ENCODE results near the gene TMEM223. TPM values are rescaled to one million over a fixed set of nuclear protein-coding genes. Genes with fewer than 3 reads are reported as not detected.
"Not testable (repeated sequence)": the region's sequence is repeated elsewhere in the genome, so short reads cannot be mapped to it uniquely, and the experiment has no call there.

Gene TMEM223
- total RNA-seq (2014; rRNA removed; shearing (Covaris generic)) (32.0 and 33.4 TPM in 2 replicates), polyA plus RNA-seq (2016; fragmentation: Nextera tagmentation; extraction: Ambion mirVana) (31.4 and 34.2 TPM in 2 replicates)

- H3K27me3 ChIP-seq (replicated peaks; ENCODE audit: insufficient read depth) = no peaks in the 10 kb centered on the region
- DNase-seq = peak; percentile 95
- H3K4me1 ChIP-seq (ENCODE audit: insufficient read depth) = peaks cover 45% of the 10 kb centered on the region
- H3K9ac ChIP-seq = peak within 1 kb of the TSS; percentile 84
- H3K4me2 ChIP-seq (ENCODE audit: unreplicated experiment) = peak within 1 kb of the TSS; percentile 78
- no peaks in the 10 kb centered on the region for H4K20me1 ChIP-seq (ENCODE audit: insufficient read depth)
- H3K27ac ChIP-seq = peak within 1 kb of the TSS; percentile 78
- H3F3A ChIP-seq (ENCODE audit: insufficient read depth) = peaks cover 62% of the 10 kb centered on the region
- no peak within 1 kb of the TSS for H2AFZ ChIP-seq
- peak within 1 kb of the TSS; percentile 82 for H3K4me3 ChIP-seq
- H3K9me2 ChIP-seq (ENCODE audit: insufficient read depth) = no peaks in the 10 kb centered on the region
- H3K9me3 ChIP-seq (ENCODE audit: low read depth) = no peaks in the 10 kb centered on the region
- 0 to 1% methylated on average over 51 to 57 of the region's 58 CpGs for WGBS, 2 experiments (ENCODE audit: low coverage in 1 of 2, low lambda C conversion rate in 2 of 2, missing lambda C conversion rate in 2 of 2)
- TF ChIP-seq EZH2phosphoT487 (IDR thresholded peaks at IDR 0.05; ENCODE audit: insufficient read depth, low read depth) (no peak), EZH2 (IDR thresholded peaks at IDR 0.05; ENCODE audit: insufficient read depth, poor library complexity, severe bottlenecking) (no peak)
- in situ Hi-C loops (cut with MboI) = no loop called here
- H3K79me2 ChIP-seq (ENCODE audit: insufficient read depth) = peaks cover 40% of the 10 kb centered on the region
- H3K36me3 ChIP-seq (ENCODE audit: low read depth) = peaks cover 31% of the 10 kb centered on the region
Observed at GRCh38 chr11:62791501-62792201, at the start of gene TMEM223. TMEM223 (minus strand) TSS chr11:62792006; CDS start chr11:62791994, 12 bp downstream.

GRCh38 chr11:62840721-62841360 lies 49.0 kb upstream of the TMEM223 start:
- H3K9me2 ChIP-seq (ENCODE audit: insufficient read depth); in situ Hi-C loops (cut with MboI); H4K20me1 ChIP-seq (ENCODE audit: insufficient read depth); H3K27me3 ChIP-seq (replicated peaks; ENCODE audit: insufficient read depth); H3F3A ChIP-seq (ENCODE audit: insufficient read depth); H3K36me3 ChIP-seq (ENCODE audit: low read depth); H3K4me1 ChIP-seq (ENCODE audit: insufficient read depth); H3K9me3 ChIP-seq (ENCODE audit: low read depth); H2AFZ ChIP-seq: not testable (repeated sequence)
- Histone ChIP-seq H3K9ac (peak overlapping the region; percentile 96), H3K27ac (peak overlapping the region; percentile 99), H3K4me3 (peak overlapping the region; percentile 93), H3K4me2 (ENCODE audit: unreplicated experiment) (peak overlapping the region; percentile 99), H3K79me2 (ENCODE audit: insufficient read depth) (peaks cover 35% of the 10 kb centered on the region)
- 1% methylated on average over 40 to 41 of the region's 41 CpGs for WGBS, 2 experiments (ENCODE audit: low coverage in 1 of 2, low lambda C conversion rate in 2 of 2, missing lambda C conversion rate in 2 of 2)
- DNase-seq = peak; percentile 97

- peaks cover 50% of the 10 kb centered on the region for H3K79me2 ChIP-seq (ENCODE audit: insufficient read depth)
- no peaks in the 10 kb centered on the region for H4K20me1 ChIP-seq (ENCODE audit: insufficient read depth)
- TF ChIP-seq EZH2phosphoT487 (IDR thresholded peaks at IDR 0.05; ENCODE audit: insufficient read depth, low read depth) (no peak), EZH2 (IDR thresholded peaks at IDR 0.05; ENCODE audit: insufficient read depth, poor library complexity, severe bottlenecking) (no peak)
- in situ Hi-C loops (cut with MboI) = no loop called here
- H3K4me1 ChIP-seq (ENCODE audit: insufficient read depth) = peaks cover 9% of the 10 kb centered on the region; the same call in 1 of the 2 replicates
- H3K9me2 ChIP-seq (ENCODE audit: insufficient read depth) = no peaks in the 10 kb centered on the region
- H2AFZ ChIP-seq = peak within 1 kb of the TSS; percentile 59
- peaks cover 8% of the 10 kb centered on the region for H3F3A ChIP-seq (ENCODE audit: insufficient read depth)
- no peaks in the 10 kb centered on the region for H3K9me3 ChIP-seq (ENCODE audit: low read depth)
- H3K36me3 ChIP-seq (ENCODE audit: low read depth) = no peaks in the 10 kb centered on the region
- H3K27me3 ChIP-seq (replicated peaks; ENCODE audit: insufficient read depth) = no peaks in the 10 kb centered on the region
- H3K9ac ChIP-seq = peak within 1 kb of the TSS; percentile 96
- WGBS, 2 experiments (ENCODE audit: low coverage in 1 of 2, low lambda C conversion rate in 2 of 2, missing lambda C conversion rate in 2 of 2) = 1 to 2% methylated on average over 50 to 58 of the region's 62 CpGs
- peak within 1 kb of the TSS; percentile 93 for H3K4me3 ChIP-seq
- peak within 1 kb of the TSS; percentile 99 for H3K27ac ChIP-seq
- H3K4me2 ChIP-seq (ENCODE audit: unreplicated experiment) = peak within 1 kb of the TSS; percentile 99
- DNase-seq = peak; percentile 97
Observed at GRCh38 chr11:62839050-62839945, 47.5 kb upstream of the TMEM223 start, which contains the start of gene WDR74. WDR74 (minus strand) TSS chr11:62839590; CDS start chr11:62839570, 20 bp downstream.

GRCh38 chr11:62835336-62835735 lies 43.5 kb upstream of the TMEM223 start:
- 74 to 78% methylated on average over 8 of the region's 8 CpGs for WGBS, 2 experiments (ENCODE audit: low coverage in 1 of 2, low lambda C conversion rate in 2 of 2, missing lambda C conversion rate in 2 of 2)
- H3K9ac ChIP-seq = no peak overlapping the region
- H3K4me2 ChIP-seq (ENCODE audit: unreplicated experiment) = no peak overlapping the region
- no peaks in the 10 kb centered on the region for H3K9me2 ChIP-seq (ENCODE audit: insufficient read depth)
- peaks cover 8% of the 10 kb centered on the region; the same call in 1 of the 2 replicates for H3K4me1 ChIP-seq (ENCODE audit: insufficient read depth)
- H2AFZ ChIP-seq = no peak overlapping the region
- H3F3A ChIP-seq (ENCODE audit: insufficient read depth) = peaks cover 11% of the 10 kb centered on the region
- H4K20me1 ChIP-seq (ENCODE audit: insufficient read depth) = no peaks in the 10 kb centered on the region
- no peaks in the 10 kb centered on the region for H3K36me3 ChIP-seq (ENCODE audit: low read depth)
- no peak overlapping the region for H3K4me3 ChIP-seq
- TF ChIP-seq EZH2phosphoT487 (IDR thresholded peaks at IDR 0.05; ENCODE audit: insufficient read depth, low read depth) = no peak
- TF ChIP-seq EZH2 (IDR thresholded peaks at IDR 0.05; ENCODE audit: insufficient read depth, poor library complexity, severe bottlenecking) = no peak
- in situ Hi-C loops (cut with MboI) = no loop called here
- peaks cover 80% of the 10 kb centered on the region for H3K79me2 ChIP-seq (ENCODE audit: insufficient read depth)
- no peaks in the 10 kb centered on the region for H3K27me3 ChIP-seq (replicated peaks; ENCODE audit: insufficient read depth)
- no peak for DNase-seq
- no peaks in the 10 kb centered on the region for H3K9me3 ChIP-seq (ENCODE audit: low read depth)
- no peak overlapping the region for H3K27ac ChIP-seq
